HepG2 (cell line): ENCODE measurements around the gene LGALS3. TPM values are rescaled to one million over a fixed set of nuclear protein-coding genes. Genes with fewer than 3 reads are reported as not detected.

ENCODE experiments used
- ATAC-seq: fragments of 200-7000 bp; cut with Tn5 transposase; 3 replicates; pipeline ENCODE4 v1.9.1; 2020; ENCODE audit warnings: mild to moderate bottlenecking, moderate library complexity
- BruUV-seq: library from RNA; stranded (reverse); fragments of 400-500 nt; replicated peaks from 2 replicates; lab custom pipeline; 2021; lab: Mats Ljungman, UMichigan
- CTCF ChIA-PET: fragments of 300-600 bp; formaldehyde crosslinking; extraction: SDS; loops from one replicate; lab custom pipeline; 2021; ENCODE audit warnings: low total read pairs, inconsistent platforms, low intra/inter-chr PET ratio; lab: Yijun Ruan, JAX
- POLR2A ChIA-PET: fragments of 350-600 bp; sonication (Branson Sonifier 250); formaldehyde crosslinking; loops from one replicate; lab custom pipeline; 2020; ENCODE audit warnings: antibody characterized with exemption, inconsistent platforms; lab: Yijun Ruan, JAX
- DNase-seq: peaks from one replicate; pipeline ENCODE4 v3.0.0-alpha.2; 2015; ENCODE audit warnings: low spot score
- FAIRE-seq: peaks from 3 replicates; lab custom pipeline; 2011; peaks lifted over from hg19 to GRCh38; lab: Jason Lieb, UNC
- H2AFZ ChIP-seq: one replicate; pipeline ENCODE4 v1.6.1; 2011; ENCODE audit warnings: low read length, inconsistent platforms
- H3K27ac ChIP-seq: fragments of 300-600 bp; 3 replicates; pipeline ENCODE4 v1.8.0; 2011; ENCODE audit warnings: mixed run types, mild to moderate bottlenecking, mixed read lengths, low read length, inconsistent platforms; ENCODE audit not compliant: insufficient read depth; ENCODE audit errors: extremely low read length
- H3K27me3 ChIP-seq, 2 experiments: fragments of 200-600 bp in 1 of 2; 2 replicates in 1 of 2; 3 replicates in 1 of 2; pipeline versions ENCODE4 v1.6.0 to v1.8.0; 2011; ENCODE audit warnings: low read length in 2 of 2, mild to moderate bottlenecking in 2 of 2, moderate library complexity in 2 of 2, inconsistent platforms in 1 of 2; ENCODE audit not compliant: insufficient read depth in 2 of 2, control insufficient read depth in 1 of 2
- H3K36me3 ChIP-seq, 2 experiments: fragments of 200-600 bp in 1 of 2; replicated peaks in 1 of 2; 2 replicates in 1 of 2; 3 replicates in 1 of 2; pipeline versions ENCODE4 v1.5.1 to v1.8.0; 2011; ENCODE audit warnings: low read length in 2 of 2, inconsistent platforms in 1 of 2; ENCODE audit not compliant: insufficient read depth in 2 of 2, control insufficient read depth in 1 of 2
- H3K4me1 ChIP-seq: 2 replicates; pipeline ENCODE4 v1.5.1; 2012; ENCODE audit warnings: low read length, inconsistent platforms; ENCODE audit not compliant: insufficient read depth
- H3K4me2 ChIP-seq: 2 replicates; pipeline ENCODE4 v1.6.0; 2011; ENCODE audit warnings: low read depth, low read length, inconsistent platforms
- H3K4me3 ChIP-seq, 3 experiments: fragments of 200-600 bp in 1 of 3; sonication (generic), shearing (Covaris generic) in 1 of 3; replicated peaks in 1 of 3; 2 replicates each; pipeline ENCODE4 v1.5.1; 2011 to 2016; ENCODE audit warnings: low read length in 3 of 3, inconsistent platforms in 2 of 3, low read depth in 2 of 3, mild to moderate bottlenecking in 2 of 3, control low read depth in 1 of 3, mixed read lengths in 1 of 3; ENCODE audit not compliant: insufficient read depth in 1 of 3
- H3K79me2 ChIP-seq: one replicate; pipeline ENCODE4 v1.6.1; 2011; ENCODE audit warnings: low read length, inconsistent platforms; ENCODE audit not compliant: insufficient read depth
- H3K9ac ChIP-seq: 2 replicates; pipeline ENCODE4 v1.6.0; 2011; ENCODE audit warnings: mild to moderate bottlenecking, low read depth, low read length, inconsistent platforms; ENCODE audit not compliant: insufficient read depth
- H3K9me3 ChIP-seq: 2 replicates; pipeline ENCODE4 v1.5.1; 2012; ENCODE audit warnings: mild to moderate bottlenecking, low read length
- H4K20me1 ChIP-seq: 2 replicates; pipeline ENCODE4 v1.6.0; 2011; ENCODE audit warnings: inconsistent platforms, mild to moderate bottlenecking, low read length, moderate library complexity; ENCODE audit not compliant: insufficient read depth
- ATF7 ChIP-seq, 2 experiments: fragments of 450-650 bp in 1 of 2; sonication (generic) in 1 of 2; formaldehyde crosslinking in 1 of 2; IDR thresholded peaks; 2 replicates each; pipeline versions ENCODE4 v1.4.0 to v1.6.1; 2016 to 2020; ENCODE audit warnings: antibody characterized with exemption in 1 of 2, mild to moderate bottlenecking in 1 of 2, missing genetic modification reagents in 1 of 2
- ZBTB25 ChIP-seq: IDR thresholded peaks from 2 replicates; pipeline ENCODE4 v1.6.1; 2018; ENCODE audit warnings: missing genetic modification reagents
- WGBS: methylation state at CpG from one replicate; pipeline ENCODE4 v1.1.6; 2017; ENCODE audit warnings: low lambda C conversion rate; 5-methylcytosine and 5-hydroxymethylcytosine counted together
- in situ Hi-C: cut with HindIII; loops from 2 replicates; pipeline ENCODE4 v1.10.0; 2017; ENCODE audit warnings: low pct_unique_long_range_greater_than_20kb; ENCODE audit not compliant: extremely low pct_ligation_motif_present
- intact Hi-C: fragments of 100-400 bp; cut with micrococcal nuclease; formaldehyde crosslinking; loops from one replicate; pipeline ENCODE4 v1.10.0; 2022; ENCODE audit not compliant: unreplicated experiment
- polyA plus RNA-seq, 8 experiments: library from polyadenylated mRNA; depleted of rRNA in 3 of 8; stranded (reverse) in 7 of 8; unstranded in 1 of 8; fragments of >200 nt; fragmentation: Illumina TruSeq in 4 of 8; extraction: Trizol in 4 of 8; gene quantifications; 2 replicates each; pipeline versions ENCODE4 v1.2.1 to v1.2.3, GENCODE V29; 2011 to 2016; ENCODE audit warnings: low read depth in 4 of 8, missing spikeins in 1 of 8, mixed read lengths in 1 of 8; ENCODE audit not compliant: insufficient read depth in 1 of 8
- total RNA-seq, 5 experiments: library from RNA; depleted of rRNA; stranded (reverse); fragments of >200 nt; fragmentation: Illumina TruSeq; extraction: Trizol; gene quantifications; 2 replicates each; pipeline ENCODE4 v1.2.3, GENCODE V29; 2016; ENCODE audit warnings: low read depth in 1 of 5
- TF ChIP-seq, protein P1 (sequence below): sonication (generic); formaldehyde crosslinking; IDR thresholded peaks from 2 replicates; pipeline ENCODE4 v1.4.0; 2020; ENCODE audit warnings: missing genetic modification reagents; ENCODE audit errors: not compliant biosample characterization

LGALS3 gene
- total and polyA plus RNA-seq, 2 of the 13 experiments (the other 11 are each of a cell fraction or from before 2014, with no cell fraction given) = 5.0 to 97.4 TPM

GRCh38 chr14:55094292-55095157, 34.5 kb upstream of the LGALS3 start:
- Histone ChIP-seq H3K27me3 (no peaks in the 10 kb centered on the region), H3K9me3 (no peaks in the 10 kb centered on the region), H3K4me3 (no peak overlapping the region), H3K9ac (no peak overlapping the region), H3K79me2 (no peaks in the 10 kb centered on the region), H3K4me2 (no peak overlapping the region), H3K27ac (no peak overlapping the region), H3K36me3 (no peaks in the 10 kb centered on the region), H2AFZ (no peak overlapping the region), H4K20me1 (no peaks in the 10 kb centered on the region), H3K4me1 (peaks cover 8% of the 10 kb centered on the region; the same call in 1 of the 2 replicates)
- intact Hi-C loops = no loop called here
- TF ChIP-seq, protein P1, sequence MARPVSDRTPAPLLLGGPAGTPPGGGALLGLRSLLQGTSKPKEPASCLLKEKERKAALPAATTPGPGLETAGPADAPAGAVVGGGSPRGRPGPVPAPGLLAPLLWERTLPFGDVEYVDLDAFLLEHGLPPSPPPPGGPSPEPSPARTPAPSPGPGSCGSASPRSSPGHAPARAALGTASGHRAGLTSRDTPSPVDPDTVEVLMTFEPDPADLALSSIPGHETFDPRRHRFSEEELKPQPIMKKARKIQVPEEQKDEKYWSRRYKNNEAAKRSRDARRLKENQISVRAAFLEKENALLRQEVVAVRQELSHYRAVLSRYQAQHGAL = no peak
- TF ChIP-seq ZBTB25 (CRISPR knock-in tag) (no peak), ATF7 (IDR thresholded peaks at IDR 0.05) (peak; percentile 24; the same call in 1 of the 2 replicates), ATF7 (CRISPR knock-in tag; IDR thresholded peaks at IDR 0.05) (no peak)
- CTCF ChIA-PET = no interaction called here
- ATAC-seq (no peak), DNase-seq (no peak), FAIRE-seq (no peak)
- 83% methylated on average over 9 of the region's 9 CpGs for WGBS
- in situ Hi-C loops = loop anchor here (5.0 kb wide), 1 partner anchor 63 kb away; no protein-coding TSS in a partner anchor
- POLR2A ChIA-PET = interaction anchor here (2.7 kb wide), 1 partner anchor 9 kb away, joined by 10 read pairs; no protein-coding TSS in a partner anchor
- no TSS peak for BruUV-seq
